Gastroesophageal sphincter (tissue), 3 donors: ENCODE results near the gene OR2B2.

Experiments used
- POLR2A ChIP-seq, 2 donors: fragments of 450-650 bp; IDR thresholded peaks; one replicate each; pipeline ENCODE4 v1.6.1; 2017; ENCODE audit warnings: antibody characterized with exemption in 2 of 2, mild to moderate bottlenecking in 2 of 2, moderate library complexity in 1 of 2
- POLR2AphosphoS5 ChIP-seq: sonication (generic); formaldehyde crosslinking; IDR thresholded peaks from one replicate; pipeline ENCODE4 v1.6.1; 2017; ENCODE audit warnings: antibody characterized with exemption
- TF ChIP-seq, protein P1 (sequence below), 4 experiments: fragments of 200-600 bp in 2 of 4; fragments of 450-650 bp in 2 of 4; sonication (generic) in 1 of 4; IDR thresholded peaks; one replicate each; pipeline ENCODE4 v1.5.1; 2017 to 2019; ENCODE audit warnings: antibody characterized with exemption in 4 of 4, mild to moderate bottlenecking in 2 of 4, moderate library complexity in 2 of 4

DNA sequence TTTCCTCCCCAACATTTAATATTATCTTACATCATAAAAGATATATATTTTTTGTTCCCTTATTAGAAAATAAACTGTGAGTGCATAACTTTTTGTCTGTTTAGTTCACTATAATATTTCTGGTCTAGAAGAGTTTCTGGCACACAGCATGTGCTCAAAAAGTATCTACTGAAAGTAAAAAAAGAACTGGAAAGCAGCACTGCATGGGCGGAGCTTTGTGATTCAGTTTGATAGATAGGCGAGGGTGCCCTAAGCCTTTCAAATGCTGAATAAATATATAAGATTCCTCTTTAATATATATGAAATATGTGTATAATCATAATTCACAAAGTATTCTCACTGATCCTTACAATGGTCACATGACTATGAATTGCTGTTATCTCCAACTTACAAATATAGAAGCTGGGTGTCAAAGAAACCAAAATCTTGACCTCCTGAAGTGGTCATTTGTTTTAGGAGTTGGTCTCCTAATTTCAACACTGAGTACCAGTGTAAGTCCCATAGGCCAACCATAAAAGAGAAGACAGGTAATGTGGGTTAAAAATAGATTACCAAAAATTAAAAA is 50.8 kb downstream of the OR2B2 start:
- TF ChIP-seq, protein P1, sequence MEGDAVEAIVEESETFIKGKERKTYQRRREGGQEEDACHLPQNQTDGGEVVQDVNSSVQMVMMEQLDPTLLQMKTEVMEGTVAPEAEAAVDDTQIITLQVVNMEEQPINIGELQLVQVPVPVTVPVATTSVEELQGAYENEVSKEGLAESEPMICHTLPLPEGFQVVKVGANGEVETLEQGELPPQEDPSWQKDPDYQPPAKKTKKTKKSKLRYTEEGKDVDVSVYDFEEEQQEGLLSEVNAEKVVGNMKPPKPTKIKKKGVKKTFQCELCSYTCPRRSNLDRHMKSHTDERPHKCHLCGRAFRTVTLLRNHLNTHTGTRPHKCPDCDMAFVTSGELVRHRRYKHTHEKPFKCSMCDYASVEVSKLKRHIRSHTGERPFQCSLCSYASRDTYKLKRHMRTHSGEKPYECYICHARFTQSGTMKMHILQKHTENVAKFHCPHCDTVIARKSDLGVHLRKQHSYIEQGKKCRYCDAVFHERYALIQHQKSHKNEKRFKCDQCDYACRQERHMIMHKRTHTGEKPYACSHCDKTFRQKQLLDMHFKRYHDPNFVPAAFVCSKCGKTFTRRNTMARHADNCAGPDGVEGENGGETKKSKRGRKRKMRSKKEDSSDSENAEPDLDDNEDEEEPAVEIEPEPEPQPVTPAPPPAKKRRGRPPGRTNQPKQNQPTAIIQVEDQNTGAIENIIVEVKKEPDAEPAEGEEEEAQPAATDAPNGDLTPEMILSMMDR (IDR thresholded peaks at IDR 0.05), result no peak
- TF ChIP-seq POLR2A (IDR thresholded peaks at IDR 0.05) (no peak), POLR2AphosphoS5 (no peak)
